ENCODE measurements around the gene CTIF.

Gene CTIF

GRCh38 chr18:48894799-48895346, 356.0 kb downstream of the CTIF start:
- no peak for DNase-seq

DNA sequence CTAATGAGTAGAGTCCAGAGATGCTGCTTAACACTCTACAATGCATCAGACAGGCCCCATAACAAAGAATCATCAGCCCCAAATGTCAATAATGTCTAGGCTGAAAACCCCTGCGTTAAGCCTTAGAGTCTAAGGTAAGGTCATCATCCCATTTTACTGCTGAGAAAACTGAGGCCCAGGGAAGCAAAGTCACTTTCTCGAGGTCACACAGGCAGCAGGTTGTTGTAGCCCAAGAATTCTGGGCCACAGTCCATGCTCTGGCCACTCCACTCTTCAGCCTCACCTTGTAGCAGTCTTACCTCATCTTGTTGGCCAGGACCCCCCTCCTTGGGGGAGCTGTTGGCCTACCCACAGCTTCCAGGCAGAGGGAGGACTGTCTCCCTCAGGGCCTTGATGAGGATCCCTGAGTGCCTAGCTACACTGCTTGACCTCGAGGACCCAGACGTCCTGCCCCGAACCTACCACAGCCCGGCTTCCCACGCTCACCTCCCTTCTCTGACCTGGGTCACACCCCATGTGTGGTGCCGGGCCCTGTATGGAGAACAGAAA, 357.6 kb downstream of the CTIF start:
- DNase-seq, result no peak

- peak; percentile 38 to 47 for DNase-seq
Measured at GRCh38 chr18:48896875-48897511, 358.2 kb downstream of the CTIF start.

GRCh38 chr18:48897531-48897930, 358.7 kb downstream of the CTIF start:
- no peak for DNase-seq

DNA sequence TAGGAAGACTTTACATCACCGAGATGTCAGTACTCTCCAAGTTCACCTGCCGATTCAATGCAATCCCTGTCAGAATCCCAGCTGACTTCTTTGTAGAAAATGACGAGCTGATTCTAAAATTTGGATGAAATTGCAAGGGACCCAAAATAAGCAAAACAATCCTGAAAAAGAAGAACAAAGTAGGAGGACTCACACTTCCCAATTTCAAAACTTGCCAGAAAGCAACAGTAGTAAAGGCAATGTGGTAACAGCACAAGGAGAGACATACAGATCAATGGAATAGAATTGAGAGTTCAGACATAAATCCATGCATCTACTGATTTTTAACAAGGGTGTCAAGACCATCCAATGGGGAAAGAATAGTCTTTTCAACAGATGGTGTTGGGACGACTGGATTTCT, 359.7 kb downstream of the CTIF start:
- no peak for DNase-seq

GRCh38 chr18:48899558-48900174, 360.8 kb downstream of the CTIF start:
- DNase-seq, result no peak

DNA sequence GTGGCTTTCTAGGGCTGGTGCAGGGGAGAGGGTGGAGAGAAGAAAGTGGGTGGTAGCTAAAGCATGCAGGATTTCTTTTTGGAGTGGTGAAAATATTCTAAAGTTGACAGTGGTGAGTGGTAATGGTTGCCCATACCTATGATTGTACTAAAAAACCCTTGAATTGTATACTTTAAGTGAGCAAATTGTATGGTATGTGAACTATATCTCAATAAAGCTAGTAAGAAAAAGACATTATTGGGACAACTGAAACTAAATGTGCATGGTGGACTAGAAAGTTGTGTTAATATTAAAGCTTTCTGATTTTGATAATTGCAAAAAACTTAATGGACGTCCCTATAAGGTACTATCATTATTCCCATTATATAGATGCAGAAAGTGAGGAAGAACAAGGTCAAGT, 361.6 kb downstream of the CTIF start:
- no peak for DNase-seq

- no peak for DNase-seq
Measured at GRCh38 chr18:48901145-48902022, 362.6 kb downstream of the CTIF start.

DNA sequence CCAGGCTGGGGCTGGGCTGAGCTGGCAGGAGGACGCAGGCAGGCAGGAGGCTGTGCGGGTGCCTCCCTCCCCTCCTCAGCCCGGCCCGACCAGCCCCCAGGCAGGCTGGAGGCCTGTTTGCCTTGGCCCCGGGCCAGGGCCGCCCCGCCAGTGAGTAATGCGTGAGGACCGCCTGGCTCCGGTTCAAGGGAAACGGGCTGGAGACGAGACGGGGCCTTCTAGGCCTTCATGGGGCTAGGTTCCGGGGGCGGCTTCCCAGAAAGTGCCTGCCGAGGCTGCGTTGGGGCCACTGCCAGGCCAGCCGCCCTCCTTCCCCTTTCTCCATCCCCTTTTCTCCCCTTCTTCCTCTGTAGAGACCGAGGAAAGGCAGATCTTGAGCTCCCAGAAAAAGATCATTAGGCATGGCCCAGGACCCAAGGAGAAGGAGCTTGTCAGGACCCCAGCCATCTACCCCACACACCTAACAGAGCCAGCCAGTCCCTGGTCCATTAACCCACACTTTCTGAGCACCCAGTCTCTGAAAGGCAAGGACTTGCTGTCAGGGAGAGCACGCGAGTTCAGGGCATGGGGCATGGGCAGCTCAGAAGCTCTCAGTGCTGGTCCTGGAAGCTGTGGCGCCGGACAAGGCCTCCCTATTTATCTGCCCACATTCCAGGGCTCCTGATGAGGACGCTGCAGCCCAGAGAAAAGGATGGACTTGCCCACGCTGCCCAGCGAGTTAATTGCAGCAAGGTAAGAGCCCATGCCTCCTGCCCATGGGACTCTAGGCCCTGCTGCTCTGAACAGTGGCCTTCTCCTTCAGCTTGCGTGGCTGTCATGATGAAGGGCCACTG, 363.4 kb downstream of the CTIF start:
- no peak for DNase-seq

GRCh38 chr18:48902856-48903601, 364.2 kb downstream of the CTIF start:
- DNase-seq, result no peak

GRCh38 chr18:48904091-48904490, 365.3 kb downstream of the CTIF start:
- DNase-seq, result no peak

DNA sequence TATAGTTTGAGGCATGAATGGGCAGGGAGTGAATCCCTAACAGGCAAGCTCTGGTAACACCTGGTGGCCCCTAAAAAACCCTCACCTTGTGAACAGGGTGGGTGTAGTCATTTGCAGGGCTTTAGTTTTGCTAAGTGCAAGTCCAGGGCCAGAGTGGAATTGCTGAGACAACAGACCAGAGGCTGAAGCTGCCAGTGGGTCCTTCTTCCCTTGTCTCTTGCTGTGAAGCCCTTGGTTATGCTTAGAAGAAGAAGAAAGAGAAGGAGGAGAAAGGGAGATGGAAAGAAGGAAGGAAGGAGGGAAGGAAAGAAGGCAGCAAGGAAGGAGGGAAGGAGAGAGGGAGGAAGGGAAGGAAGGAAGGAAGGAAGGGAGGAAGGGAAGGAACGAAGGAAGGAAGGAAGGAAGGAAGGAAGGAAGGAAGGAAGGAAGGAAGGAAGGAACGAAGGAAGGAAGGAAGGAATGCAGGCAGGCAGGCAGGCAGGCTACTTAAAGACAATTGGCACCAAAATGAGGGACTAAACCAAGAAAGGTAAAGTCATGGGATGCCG, 366.1 kb downstream of the CTIF start:
- DNase-seq, result no peak

DNA sequence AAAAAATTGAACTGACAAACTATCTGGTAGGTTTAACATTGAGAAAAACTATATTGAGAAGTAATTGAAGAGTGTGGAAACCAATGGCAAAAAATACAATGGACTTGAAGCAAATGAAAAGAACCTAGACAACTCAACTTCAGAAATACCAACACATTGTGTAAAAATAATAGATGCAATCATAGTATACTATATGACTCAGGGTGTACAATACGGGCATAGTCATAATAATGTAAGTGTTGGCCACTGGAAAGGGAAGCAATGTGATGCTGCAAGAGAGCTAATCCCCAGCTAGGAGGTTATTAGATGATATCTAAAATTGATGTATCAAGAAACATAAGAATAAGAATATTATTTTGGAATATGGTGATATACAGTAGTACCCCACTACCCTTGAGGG, 366.7 kb downstream of the CTIF start:
- DNase-seq, result no peak

DNA sequence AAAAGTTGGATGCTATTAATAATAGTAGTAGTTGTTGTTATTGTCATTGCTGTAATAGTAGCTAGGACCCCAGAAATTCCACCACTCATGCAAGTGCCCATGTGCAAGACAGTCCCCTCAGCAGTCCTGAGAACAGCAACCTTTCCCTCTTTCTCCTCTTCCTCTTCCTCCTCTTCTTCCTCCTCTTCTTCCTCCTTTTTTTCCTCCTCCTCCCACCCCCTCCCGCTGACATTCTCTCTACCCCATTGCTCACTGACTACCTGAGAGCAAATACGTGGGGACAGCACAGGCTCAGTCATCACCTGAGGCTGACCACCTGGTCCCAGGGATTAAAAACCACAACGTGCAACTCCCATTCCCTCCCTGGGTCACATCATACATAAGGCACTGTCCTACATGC, 370.1 kb downstream of the CTIF start:
- DNase-seq, result no peak

GRCh38 chr18:48909721-48910120, 370.9 kb downstream of the CTIF start:
- no peak for DNase-seq

GRCh38 chr18:48910972-48911545, 372.2 kb downstream of the CTIF start:
- DNase-seq, result no peak

Data from activated CD4-positive, alpha-beta T cell treated with anti-CD3 and anti-CD28 coated beads, Interleukin-2, amount 50 U/mL, for 48 hours (primary cell).